NT2/D1 (cell line): Measurements from ENCODE around the gene PALLD.

Source experiments
- DNase-seq: peaks from one replicate; pipeline ENCODE4 v3.0.0-alpha.2; 2011; ENCODE audit warnings: low read depth, low spot score
- H3K27me3 ChIP-seq: 2 replicates; pipeline ENCODE4 v1.6.0; 2011; ENCODE audit warnings: mild to moderate bottlenecking; ENCODE audit not compliant: insufficient read length, insufficient read depth
- H3K36me3 ChIP-seq: 2 replicates; pipeline ENCODE4 v1.6.1; 2011; ENCODE audit warnings: mild to moderate bottlenecking, low read length, mixed read lengths; ENCODE audit not compliant: insufficient read depth, insufficient read length
- H3K4me1 ChIP-seq: 2 replicates; pipeline ENCODE4 v1.5.1; 2011; ENCODE audit not compliant: insufficient read depth, insufficient read length
- H3K4me3 ChIP-seq: 2 replicates; pipeline ENCODE4 v1.5.1; 2011; ENCODE audit warnings: low read depth; ENCODE audit not compliant: insufficient read length
- H3K9ac ChIP-seq: 2 replicates; pipeline ENCODE4 v1.6.0; 2011; ENCODE audit warnings: low read depth; ENCODE audit not compliant: insufficient read length
- H3K9me3 ChIP-seq: 2 replicates; pipeline ENCODE4 v1.5.1; 2011; ENCODE audit warnings: mild to moderate bottlenecking, low read length; ENCODE audit not compliant: insufficient read depth
- SUZ12 ChIP-seq: IDR thresholded peaks from 2 replicates; pipeline ENCODE4 v1.6.1; 2011; ENCODE audit not compliant: insufficient read length, insufficient read depth; ENCODE audit errors: extremely low read depth
- YY1 ChIP-seq: IDR thresholded peaks from 2 replicates; pipeline ENCODE4 v1.6.1; 2011; ENCODE audit not compliant: insufficient read length, insufficient read depth
- ZNF274 ChIP-seq: IDR thresholded peaks from 2 replicates; pipeline ENCODE4 v1.6.1; 2011; ENCODE audit warnings: mild to moderate bottlenecking, low read depth, low read length

Gene PALLD

GRCh38 chr4:168781926-168782325 is 285.1 kb downstream of the PALLD start:
- Histone ChIP-seq H3K9ac (no peak overlapping the region), H3K9me3 (no peaks in the 10 kb centered on the region), H3K27me3 (no peaks in the 10 kb centered on the region), H3K4me3 (no peak overlapping the region), H3K4me1 (no peaks in the 10 kb centered on the region), H3K36me3 (no peaks in the 10 kb centered on the region)
- TF ChIP-seq YY1 = no peak
- DNase-seq = no peak

- Histone ChIP-seq H3K9me3 (no peaks in the 10 kb centered on the region), H3K27me3 (no peaks in the 10 kb centered on the region), H3K4me3 (no peak overlapping the region), H3K9ac (no peak overlapping the region), H3K36me3 (no peaks in the 10 kb centered on the region), H3K4me1 (no peaks in the 10 kb centered on the region)
- no peak for DNase-seq
- TF ChIP-seq SUZ12 = no peak
- no peak for TF ChIP-seq YY1
Observed at GRCh38 chr4:168782439-168782838, 285.6 kb downstream of the PALLD start.

GRCh38 chr4:168784786-168785461 is 288.1 kb downstream of the PALLD start:
- no peaks in the 10 kb centered on the region for H3K4me1 ChIP-seq
- no peaks in the 10 kb centered on the region for H3K27me3 ChIP-seq
- H3K36me3 ChIP-seq = no peaks in the 10 kb centered on the region
- no peaks in the 10 kb centered on the region for H3K9me3 ChIP-seq
- no peak overlapping the region for H3K4me3 ChIP-seq
- no peak overlapping the region for H3K9ac ChIP-seq
- no peak for DNase-seq
- no peak for TF ChIP-seq SUZ12
- no peak for TF ChIP-seq YY1
- no peak for TF ChIP-seq ZNF274

GRCh38 chr4:168787334-168787733 is 290.5 kb downstream of the PALLD start:
- Histone ChIP-seq H3K4me1 (no peaks in the 10 kb centered on the region), H3K36me3 (no peaks in the 10 kb centered on the region), H3K9me3 (no peaks in the 10 kb centered on the region), H3K9ac (no peak overlapping the region), H3K27me3 (no peaks in the 10 kb centered on the region), H3K4me3 (no peak overlapping the region)
- no peak for DNase-seq
- TF ChIP-seq SUZ12 (no peak), YY1 (no peak), ZNF274 (no peak)

- Histone ChIP-seq H3K4me1 (no peaks in the 10 kb centered on the region), H3K36me3 (no peaks in the 10 kb centered on the region), H3K4me3 (no peak overlapping the region), H3K27me3 (no peaks in the 10 kb centered on the region), H3K9me3 (no peaks in the 10 kb centered on the region), H3K9ac (no peak overlapping the region)
- no peak for DNase-seq
- TF ChIP-seq ZNF274 (no peak), YY1 (no peak), SUZ12 (no peak)
Observed at GRCh38 chr4:168787801-168788595, 291.1 kb downstream of the PALLD start.

GRCh38 chr4:168790898-168791297 is 294.0 kb downstream of the PALLD start:
- Histone ChIP-seq H3K36me3 (no peaks in the 10 kb centered on the region), H3K4me1 (peaks cover 2% of the 10 kb centered on the region)
- DNase-seq = no peak

GRCh38 chr4:168791376-168791775 is 294.5 kb downstream of the PALLD start:
- H3K27me3 ChIP-seq = no peaks in the 10 kb centered on the region
- H3K9ac ChIP-seq = no peak overlapping the region
- H3K4me1 ChIP-seq = peaks cover 2% of the 10 kb centered on the region
- TF ChIP-seq ZNF274 (no peak), YY1 (no peak), SUZ12 (no peak)
- DNase-seq = no peak
- no peak overlapping the region for H3K4me3 ChIP-seq
- no peaks in the 10 kb centered on the region for H3K9me3 ChIP-seq
- H3K36me3 ChIP-seq = no peaks in the 10 kb centered on the region

More at GRCh38 chr4:168790898-168791297, 294.0 kb downstream of the PALLD start:
- no peaks in the 10 kb centered on the region for H3K9me3 ChIP-seq
- no peaks in the 10 kb centered on the region for H3K27me3 ChIP-seq
- TF ChIP-seq YY1 (no peak), ZNF274 (no peak), SUZ12 (no peak)
- H3K9ac ChIP-seq = no peak overlapping the region
- no peak overlapping the region for H3K4me3 ChIP-seq
